HG03378 (cell line): ENCODE results near the gene FLVCR1.
"Not testable (repeated sequence)": the region's sequence is repeated elsewhere in the genome, so short reads cannot be mapped to it uniquely, and the experiment has no call there.

Experiments used
- ATAC-seq: cut with Tn5 transposase; IDR thresholded peaks from one replicate; pipeline ENCODE4 v1.9.1; 2021; ENCODE audit warnings: mild to moderate bottlenecking, moderate library complexity; ENCODE audit not compliant: unreplicated experiment

Gene FLVCR1

DNA sequence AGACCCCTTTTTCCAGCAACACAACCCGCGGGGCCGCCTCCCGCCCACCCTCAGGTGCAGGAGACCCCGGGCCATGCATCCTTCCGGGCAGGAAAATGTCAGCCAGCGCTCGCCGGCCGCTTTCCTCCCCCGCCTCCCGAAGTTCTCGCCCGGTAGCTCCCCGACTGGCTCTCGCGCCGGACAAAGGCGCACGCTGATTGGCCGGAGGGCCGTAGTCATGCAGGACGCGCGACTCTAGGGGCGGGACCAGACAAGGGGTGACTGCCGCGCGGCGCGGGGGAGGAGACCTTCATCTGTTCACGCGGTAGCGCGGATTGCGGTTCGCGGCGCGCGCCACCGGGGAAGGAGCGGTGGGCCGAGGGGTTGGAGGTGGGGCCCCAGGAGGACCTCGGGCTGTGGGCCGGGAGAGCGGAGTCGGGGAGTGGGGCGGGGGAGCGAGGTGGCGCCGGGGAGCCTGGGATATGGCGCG, at the start of gene FLVCR1:
Gene FLVCR1 (plus strand): TSS at position 284 of the 469 bp plus-strand sequence. CDS start 178 bp downstream, at position 462.
- peak; percentile 84 for ATAC-seq

DNA sequence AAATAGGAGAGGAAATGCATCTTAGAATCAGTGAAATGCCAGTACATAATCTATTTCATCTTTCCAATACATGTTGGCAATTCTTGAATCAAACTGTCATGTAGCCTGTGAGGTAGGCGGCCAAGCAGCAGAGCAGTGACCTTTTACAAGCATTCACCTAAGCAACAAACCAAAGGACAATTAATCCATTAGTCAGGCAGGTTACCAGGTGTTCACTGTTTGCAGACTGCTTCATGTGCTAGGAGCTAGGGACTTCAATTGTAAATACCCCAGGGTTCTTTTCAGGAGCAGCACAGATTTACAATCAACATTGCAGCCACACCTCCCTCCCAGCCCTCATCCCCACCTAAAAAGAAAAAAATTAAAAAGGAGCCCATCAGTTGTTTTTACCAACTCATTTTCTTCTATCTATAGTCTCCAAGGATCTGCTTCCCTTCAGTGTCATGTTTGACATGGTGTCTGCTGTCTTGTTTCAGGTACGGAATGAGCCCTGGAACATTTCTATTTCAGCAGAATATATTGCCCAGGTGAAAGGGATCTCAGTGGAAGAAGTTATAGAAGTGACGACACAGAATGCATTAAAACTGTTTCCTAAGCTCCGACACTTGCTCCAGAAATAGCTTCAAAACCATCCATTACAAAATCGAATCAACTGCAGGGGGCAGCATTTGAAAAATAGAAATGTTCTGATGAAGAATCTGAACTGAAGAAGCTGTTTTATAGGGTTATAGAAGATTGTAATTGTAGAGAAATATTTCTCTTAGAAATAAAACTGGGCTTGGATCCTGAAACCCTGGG, 43.3 kb upstream of the FLVCR1 start:
- ATAC-seq, result no peak

DNA sequence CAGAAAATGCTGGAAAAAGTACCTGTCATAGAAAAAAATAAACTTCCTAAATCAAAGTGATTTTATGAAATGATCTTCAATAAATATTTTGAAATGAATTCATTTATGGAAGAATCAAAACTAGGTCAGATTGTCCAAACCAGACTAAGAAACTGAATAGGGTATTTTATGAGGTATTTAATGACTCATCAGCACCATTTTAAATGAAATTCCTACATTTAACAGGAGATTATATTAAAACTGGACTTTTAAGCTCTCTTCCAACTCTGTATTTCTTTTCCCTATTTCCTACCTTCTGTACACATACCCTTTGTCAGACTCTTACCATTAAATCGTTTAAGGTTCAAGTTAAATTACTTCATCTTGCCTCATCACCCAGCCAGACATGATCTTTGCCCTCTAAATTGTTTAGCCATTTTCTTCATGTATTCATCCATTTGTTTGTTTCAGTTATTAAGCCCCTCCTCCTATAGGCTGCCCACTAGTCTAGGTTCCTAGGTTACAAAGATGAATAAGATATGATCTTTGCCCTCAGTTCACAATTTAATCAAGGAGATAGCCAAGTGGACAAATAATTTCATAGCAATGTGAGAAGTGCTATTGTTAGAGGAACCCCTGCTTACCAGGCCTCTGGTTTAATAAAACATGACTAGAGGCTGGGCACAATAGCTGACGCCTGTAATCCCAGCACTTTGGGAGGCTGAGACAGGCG, 41.4 kb upstream of the FLVCR1 start:
- no peak for ATAC-seq

DNA sequence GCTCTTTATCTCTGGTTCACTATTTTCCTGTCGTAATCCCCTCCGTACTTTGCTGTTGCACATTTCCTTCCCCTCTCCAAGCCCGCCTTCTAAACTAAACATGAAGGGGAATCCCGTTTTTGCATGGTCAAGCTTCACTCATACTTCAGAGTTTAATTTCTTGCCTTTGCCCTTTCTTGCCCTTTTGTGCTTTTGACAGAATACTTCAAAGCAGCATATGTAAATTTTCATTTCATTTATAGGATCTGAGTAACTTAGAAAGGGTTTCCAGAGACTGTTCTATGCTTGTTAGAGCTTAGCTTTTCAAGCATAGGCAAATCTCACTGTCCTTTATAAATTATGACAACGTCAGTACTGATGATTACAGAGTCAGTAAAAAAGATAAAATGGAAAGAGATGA, 38.3 kb upstream of the FLVCR1 start:
- ATAC-seq, result peak; percentile 70

DNA sequence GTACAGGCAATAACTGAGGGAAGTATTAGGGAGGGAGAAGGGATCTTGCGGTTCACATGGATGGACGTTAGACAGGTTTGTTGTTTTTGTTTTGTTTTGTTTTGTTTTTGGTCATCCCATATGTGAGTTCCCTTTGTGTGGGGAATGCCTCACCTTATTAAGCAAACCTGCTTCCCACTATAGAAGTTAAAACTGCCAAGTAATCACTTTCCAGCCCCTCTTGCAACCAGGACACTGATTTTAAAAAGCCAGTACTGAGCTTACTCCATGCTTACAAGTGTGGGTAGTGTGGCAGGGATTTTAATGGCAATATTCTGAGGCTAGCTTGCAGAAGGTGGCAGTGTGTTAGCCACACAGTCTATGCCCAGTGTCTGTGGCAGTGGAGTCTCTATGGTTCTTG, 37.1 kb upstream of the FLVCR1 start:
- ATAC-seq, result no peak

DNA sequence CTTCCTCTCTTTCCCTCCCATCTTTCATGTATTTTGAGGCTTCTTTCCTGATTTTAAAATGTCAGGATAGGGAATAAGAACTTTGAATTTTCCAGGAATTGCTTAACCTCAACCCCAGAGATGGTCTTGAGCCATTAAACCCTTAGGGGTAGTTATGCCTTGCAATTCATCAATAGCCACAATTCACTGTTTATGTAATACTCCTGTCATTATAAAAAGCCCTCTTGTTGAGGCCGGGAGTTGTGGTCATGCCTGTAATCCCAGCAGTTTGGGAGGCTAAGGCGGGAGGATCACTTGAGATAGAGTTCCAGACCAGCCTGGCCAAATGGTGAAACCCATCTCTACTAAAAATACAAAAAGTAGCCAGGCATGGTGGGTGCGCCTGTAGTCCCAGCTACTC, 35.1 kb upstream of the FLVCR1 start:
- no peak for ATAC-seq

DNA sequence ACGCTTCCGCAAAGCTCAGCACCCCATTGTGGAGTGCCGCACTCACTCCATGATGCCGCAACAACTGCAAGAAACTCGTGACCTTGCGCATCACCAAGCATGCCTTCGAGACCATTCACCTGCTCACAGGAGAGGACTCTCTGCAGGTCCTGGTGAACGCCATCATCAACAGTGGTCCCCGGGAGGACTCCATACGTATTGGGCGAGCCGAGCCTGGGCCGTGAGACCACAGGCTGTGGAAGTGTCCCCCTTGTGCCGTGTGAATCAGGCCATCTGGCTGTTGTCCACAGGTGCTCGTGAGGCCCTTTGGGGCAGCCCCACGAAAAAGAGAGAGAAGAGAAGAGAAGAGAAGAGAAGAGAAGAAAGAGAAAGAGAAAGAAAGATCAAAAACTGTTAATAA, 33.9 kb upstream of the FLVCR1 start:
- no peak for ATAC-seq

DNA sequence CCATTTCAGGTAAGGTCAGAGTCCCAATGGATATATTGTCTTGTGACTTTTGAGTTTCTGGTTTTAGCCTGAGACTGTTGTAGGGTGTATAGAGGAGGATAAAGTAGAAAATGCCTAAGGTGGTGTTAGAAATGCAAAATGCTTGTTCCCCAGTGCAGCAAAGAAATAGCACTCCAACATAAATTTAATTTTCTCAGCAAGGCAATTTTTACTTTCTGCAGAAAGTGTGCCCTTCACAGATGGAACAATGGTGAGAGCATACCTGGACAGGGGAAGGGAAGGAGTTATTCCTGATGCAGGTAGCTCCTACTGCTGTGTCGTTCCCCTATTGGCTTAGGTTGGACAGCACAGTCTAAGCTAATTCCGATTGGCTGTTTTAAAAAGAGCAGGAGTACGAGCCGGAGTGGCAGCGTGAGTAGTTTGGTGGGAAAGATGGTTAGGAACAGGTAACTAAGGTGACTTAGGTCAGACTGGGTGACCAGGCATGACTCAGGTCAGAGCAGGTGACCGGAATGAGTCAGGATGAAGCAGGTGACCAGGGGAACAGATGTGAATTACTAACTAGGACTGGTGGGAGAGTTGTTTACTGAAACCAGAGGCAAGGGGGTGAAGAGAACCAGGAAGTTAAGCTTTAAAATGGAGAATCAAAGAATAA, 32.1 kb upstream of the FLVCR1 start:
- no peak for ATAC-seq

DNA sequence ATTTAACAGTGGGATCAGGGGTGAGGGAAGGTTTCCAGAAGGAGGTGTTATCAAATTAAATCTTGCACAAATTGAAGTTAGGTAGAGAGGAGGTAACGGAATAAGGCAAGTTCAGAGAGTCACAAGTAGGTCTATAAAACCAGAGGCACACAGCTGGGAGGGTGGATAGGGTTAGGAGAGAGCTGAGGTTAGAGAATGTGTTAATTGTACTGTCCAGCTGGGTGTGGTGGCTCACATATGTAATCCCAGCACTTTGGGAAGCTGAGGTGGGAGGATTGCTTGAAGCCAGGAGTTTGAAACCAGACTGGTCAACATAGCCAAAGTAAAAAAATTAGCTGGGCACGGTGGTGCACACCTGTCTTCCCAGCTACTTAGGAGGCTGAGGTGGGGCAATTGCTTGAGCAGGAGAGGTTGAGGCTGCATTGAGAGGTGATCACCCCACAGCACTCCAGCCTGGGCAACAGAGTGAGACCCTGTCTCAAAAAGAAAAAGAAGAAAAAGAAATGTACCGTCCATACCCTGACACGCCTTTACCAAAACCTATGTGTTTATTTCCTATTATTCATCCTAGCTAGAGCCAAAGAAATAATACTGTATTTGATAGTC, 30.8 kb upstream of the FLVCR1 start:
- no peak for ATAC-seq

DNA sequence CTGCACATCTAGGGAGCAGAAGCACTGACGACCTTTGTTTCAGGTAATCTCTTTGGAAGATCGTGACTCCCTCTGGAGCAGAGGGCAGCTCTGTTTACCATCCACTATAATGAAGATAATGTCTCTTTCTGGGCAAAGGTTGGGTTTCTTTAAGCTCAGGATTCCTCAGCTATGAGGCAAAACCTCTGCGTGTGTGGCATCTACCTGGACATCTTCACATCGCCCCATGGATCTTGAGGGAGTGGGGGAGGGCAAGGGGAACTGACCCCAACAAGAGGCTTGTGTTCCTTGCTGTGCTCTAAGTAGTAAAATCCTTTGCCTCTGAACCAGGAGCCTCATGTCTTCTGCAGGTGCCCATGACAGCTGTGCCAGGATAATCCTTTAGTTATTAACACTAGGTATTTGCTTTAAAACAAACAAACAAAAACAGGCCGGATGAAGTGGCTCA, 30.2 kb upstream of the FLVCR1 start:
- no peak for ATAC-seq

DNA sequence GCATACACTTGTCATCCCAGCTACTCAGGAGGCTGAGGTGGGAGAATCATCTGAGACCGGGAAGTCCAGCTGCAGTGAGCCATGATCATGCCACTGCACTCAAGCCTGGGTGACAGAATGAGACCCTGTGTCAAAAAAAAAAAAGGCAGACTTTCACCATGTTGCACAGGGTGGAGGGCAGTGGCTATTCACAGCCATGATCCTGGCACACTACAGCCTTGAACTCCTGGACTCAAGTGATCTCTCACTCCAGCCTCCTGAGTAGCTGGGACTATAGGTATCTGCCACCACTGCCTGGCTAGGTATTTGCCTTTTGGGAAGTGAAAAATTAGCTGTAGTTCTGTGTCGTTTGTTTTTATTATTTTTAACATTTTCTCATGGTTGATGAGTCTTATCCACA, 29.7 kb upstream of the FLVCR1 start:
- no peak for ATAC-seq

DNA sequence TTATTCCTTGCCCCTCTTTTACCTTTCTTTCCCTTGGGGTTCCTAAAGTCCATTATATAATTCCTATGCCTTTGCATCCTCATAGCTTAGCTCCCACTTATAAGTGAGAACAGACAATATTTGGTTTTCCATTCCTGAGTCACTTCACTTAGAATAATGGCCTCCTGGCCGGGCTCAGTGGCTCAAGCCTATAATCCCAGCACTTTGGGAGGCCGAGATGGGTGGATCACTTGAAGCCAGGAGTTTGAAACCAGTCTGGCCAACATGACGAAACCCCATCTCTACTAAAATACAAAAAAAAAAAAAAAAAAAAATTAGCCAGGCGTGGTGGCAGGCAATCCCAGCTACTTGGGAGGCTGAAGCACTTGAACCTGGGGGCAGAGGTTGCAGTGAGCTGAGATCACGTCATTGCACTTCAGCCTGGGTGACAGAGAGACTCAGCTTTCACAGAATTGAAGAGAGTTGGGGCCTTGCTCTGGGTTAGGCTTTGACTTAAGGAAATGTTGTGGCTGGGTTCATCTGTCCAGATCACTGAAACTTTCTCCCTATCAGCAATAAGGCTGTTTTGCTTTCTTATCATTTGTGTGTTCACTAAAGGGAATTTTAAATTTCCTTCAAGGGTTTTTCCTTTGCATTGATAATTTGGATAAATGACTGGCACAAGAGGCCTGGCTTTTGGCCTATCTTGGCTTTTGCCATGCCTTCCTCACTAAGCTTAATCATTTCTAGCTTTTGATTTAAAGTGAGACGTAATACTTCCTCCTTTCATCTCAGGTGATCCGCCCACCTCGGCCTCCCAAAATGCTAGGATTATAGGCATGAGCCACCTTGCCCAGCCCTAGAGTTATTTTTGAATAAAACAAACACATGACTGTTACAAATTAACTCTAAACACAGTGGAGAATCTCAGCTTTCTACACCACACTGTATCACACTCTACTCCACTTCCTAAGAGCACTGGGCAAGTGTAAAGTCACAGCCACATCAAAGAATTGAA, 24.6 kb upstream of the FLVCR1 start:
- peak; percentile 95 for ATAC-seq

DNA sequence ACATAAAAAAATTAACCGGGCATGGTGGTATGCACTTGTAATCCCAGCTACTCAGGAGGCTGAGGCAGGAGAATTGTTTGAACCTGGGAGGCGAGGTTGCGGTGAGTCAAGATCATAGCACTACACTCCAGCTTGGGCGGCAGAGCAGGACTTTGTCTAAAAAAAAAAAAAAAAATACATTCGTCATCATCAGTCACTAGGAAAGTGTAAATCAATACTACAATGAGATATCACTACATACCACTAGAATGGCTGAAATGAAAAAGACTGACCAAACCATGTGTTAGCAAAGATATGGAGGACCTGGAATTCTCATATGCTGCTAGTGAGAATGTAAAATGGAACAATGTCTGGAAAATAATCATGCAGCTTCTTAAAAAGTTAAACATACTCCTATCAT, 19.9 kb upstream of the FLVCR1 start:
- ATAC-seq, result no peak

DNA sequence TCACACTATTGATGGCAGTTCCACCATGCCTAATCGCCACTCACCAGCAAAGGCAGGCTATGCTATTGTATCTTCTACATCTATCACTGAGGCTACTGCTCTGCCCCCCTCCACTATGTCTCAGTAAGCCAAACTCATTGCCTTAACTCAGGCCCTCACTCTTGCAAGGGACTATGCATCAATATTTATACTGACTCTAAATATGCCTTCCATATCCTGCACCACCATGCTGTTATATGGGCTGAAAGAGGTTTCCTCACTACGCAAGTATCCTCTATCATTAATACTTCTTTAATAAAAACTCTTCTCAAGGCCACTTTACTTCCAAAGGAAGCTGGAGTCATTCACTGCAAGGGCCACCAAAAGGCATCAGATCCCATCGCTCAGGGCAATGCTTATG, 13.6 kb upstream of the FLVCR1 start:
- ATAC-seq, result not testable (repeated sequence)

DNA sequence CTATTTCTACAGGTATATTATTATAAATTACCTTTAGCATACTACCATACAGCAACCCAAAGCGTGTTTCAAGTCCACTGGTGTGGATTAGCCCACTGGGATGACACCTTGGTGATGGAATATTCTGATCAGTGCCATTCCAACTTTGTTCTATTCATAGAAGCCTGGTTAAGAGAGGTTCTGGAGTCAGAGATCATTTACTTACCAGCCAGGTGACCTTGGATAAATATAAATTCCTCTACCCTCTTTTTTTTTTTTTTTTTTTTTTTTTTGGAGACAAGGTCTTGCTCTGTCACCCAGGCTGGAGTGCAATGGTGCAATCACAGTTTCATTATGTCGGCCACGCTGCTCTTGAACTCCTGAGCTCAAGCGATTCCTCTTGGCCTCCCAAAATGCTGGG, 10.5 kb upstream of the FLVCR1 start, which contains the start of gene SPATA45:
Gene SPATA45 (minus strand): TSS at position 101 of the 400 bp plus-strand sequence. CDS start 11,500 bp downstream, outside the sequence.
- ATAC-seq, result no peak

DNA sequence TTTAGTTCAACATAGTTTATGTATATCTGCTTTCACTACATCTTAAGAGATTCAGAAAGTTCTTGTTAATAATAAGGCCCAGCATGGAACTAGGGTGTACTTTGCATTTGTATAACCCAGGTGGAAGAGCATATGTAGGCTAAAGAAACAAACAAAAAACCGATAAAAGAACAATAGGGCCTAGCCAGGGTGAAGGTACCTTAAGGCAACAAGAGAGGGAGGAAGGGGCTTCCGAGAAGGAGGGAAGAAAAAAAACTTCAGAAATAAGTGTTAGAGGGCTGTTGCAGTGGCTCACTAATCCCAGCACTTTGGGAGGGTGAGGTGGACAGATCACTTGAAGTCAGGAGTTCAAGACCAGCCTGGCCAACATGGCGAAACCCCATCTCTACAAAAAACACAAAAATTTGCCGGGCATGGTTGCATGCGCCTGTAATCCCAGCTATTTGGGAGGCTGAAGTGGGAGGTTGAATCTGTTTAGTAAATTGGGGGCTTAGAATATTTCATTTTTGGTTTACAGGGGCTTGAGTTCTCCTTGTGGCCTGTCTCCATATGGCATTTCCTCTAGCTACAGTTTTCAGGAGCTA, 5.9 kb upstream of the FLVCR1 start:
- no peak for ATAC-seq

DNA sequence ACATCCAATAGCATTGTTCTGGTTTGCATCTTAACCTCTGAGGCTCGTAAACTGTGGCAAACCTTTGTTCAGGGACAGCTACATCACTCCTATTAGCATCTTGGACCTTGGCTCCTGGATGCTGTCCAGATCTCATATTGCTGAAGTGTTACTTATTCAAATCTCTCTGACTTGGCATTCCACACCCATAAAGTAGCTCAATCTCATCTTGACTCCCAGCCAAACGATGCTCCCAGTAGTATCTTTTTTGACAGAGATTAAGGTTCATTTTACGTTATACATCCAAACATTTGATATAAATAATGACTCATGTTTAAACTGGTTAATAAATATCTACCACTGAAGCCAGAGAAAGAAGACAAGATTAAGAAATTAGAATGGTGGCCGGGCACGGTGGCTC, 4.4 kb upstream of the FLVCR1 start:
- ATAC-seq, result no peak

DNA sequence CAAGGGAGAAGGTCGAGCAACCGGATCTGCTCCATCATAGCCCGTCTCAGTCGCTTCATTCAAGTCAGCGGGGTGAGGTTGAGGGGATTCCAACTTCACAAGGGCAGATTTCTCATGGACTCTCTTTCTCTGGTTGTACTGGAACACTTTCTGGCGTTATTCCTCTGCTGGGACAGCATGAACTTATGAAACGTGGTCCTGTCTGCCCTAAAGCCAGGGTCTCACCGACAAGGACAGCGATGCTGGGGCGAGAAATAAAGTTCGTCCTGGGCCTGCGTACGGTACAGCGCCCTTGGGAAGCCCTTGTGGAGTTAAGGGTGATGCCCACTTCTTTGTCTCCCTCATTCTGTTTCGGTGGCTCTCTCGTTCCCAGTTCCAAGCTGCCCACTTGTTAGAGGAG, 1.3 kb upstream of the FLVCR1 start:
- no peak for ATAC-seq

DNA sequence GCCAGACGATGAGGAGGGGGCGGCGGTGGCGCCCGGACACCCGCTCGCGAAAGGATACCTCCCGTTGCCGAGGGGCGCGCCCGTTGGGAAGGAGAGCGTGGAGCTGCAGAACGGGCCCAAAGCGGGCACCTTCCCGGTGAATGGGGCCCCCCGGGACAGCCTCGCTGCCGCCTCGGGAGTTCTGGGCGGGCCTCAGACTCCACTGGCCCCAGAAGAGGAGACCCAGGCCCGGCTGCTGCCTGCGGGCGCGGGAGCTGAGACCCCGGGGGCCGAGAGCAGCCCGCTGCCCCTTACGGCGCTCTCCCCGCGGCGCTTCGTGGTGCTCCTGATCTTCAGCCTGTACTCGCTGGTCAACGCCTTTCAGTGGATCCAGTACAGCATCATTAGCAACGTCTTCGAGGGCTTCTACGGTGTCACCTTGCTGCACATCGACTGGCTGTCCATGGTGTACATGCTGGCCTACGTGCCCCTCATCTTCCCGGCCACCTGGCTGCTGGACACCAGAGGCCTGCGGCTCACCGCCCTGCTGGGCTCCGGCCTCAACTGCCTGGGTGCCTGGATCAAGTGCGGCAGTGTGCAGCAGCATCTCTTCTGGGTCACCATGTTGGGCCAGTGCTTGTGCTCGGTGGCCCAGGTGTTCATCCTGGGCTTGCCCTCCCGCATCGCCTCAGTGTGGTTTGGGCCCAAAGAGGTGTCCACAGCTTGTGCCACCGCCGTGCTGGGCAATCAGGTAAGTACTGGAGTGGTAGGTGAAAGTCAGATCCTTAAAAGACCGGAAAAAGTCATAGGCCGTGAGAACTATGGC, 588 bp downstream of the FLVCR1 start:
- no peak for ATAC-seq
